Adrenal gland (tissue), 12 donors: ENCODE data around the gene ABLIM2. TPM values are rescaled to one million over a fixed set of nuclear protein-coding genes. Genes with fewer than 3 reads are reported as not detected.
A peak's percentile ranks its signal among the peaks of the same experiment; 100 is the strongest.

ENCODE experiments used
- DNase-seq, 7 donors: peaks; one replicate each; pipeline ENCODE4 v3.0.0-alpha.2; 2019 to 2020
- H3K27ac ChIP-seq, 5 donors: fragments of 200-600 bp; sonication (generic) in 4 of 5; 1 replicate in 3 of 5; 2 replicates in 2 of 5; pipeline versions ENCODE4 v1.5.1 to v1.8.0; 2016 to 2020; ENCODE audit warnings: mild to moderate bottlenecking in 1 of 5
- H3K27me3 ChIP-seq: fragments of 200-600 bp; 2 replicates; pipeline ENCODE4 v1.8.0; 2021
- H3K36me3 ChIP-seq, 2 donors: fragments of 200-600 bp; replicated peaks in 1 of 2; 1 replicate in 1 of 2; 2 replicates in 1 of 2; pipeline versions ENCODE4 v1.5.1 to v1.8.0; 2018 to 2022
- H3K4me1 ChIP-seq, 2 donors: fragments of 200-600 bp; replicated peaks in 1 of 2; 1 replicate in 1 of 2; 2 replicates in 1 of 2; pipeline versions ENCODE4 v1.5.1 to v1.8.0; 2018 to 2021
- H3K4me3 ChIP-seq, 4 donors: fragments of 200-600 bp; sonication (generic) in 3 of 4; one replicate each; pipeline ENCODE4 v1.5.1; 2016 to 2018
- H3K9me3 ChIP-seq, 3 donors: fragments of 200-600 bp; sonication (generic) in 1 of 3; replicated peaks in 1 of 3; 1 replicate in 2 of 3; 2 replicates in 1 of 3; pipeline versions ENCODE4 v1.5.1 to v1.8.0; 2016 to 2021
- POLR2A ChIP-seq, 2 donors: fragments of 450-650 bp; IDR thresholded peaks; one replicate each; pipeline ENCODE4 v1.6.1; 2017; ENCODE audit warnings: antibody characterized with exemption in 2 of 2, mild to moderate bottlenecking in 2 of 2, moderate library complexity in 1 of 2
- WGBS, 4 donors: extraction: QIAGEN DNeasy Blood & Tissue Kit in 2 of 4; methylation state at CpG; one replicate each; pipeline versions ENCODE4 v1.1.5 to v1.1.7; 2013 to 2017; 5-methylcytosine and 5-hydroxymethylcytosine counted together
- intact Hi-C, 2 donors: fragments of 100-400 bp; cut with DNase I; formaldehyde crosslinking; loops; one replicate each; pipeline versions ENCODE4 v1.14.1 to v1.15.0; 2022 to 2023
- polyA plus RNA-seq, 3 donors: library from polyadenylated mRNA; stranded (reverse); fragments of 200-250 nt in 2 of 3; fragments of 350-450 nt in 1 of 3; fragmentation: Illumina TruSeq in 1 of 3; extraction: RNeasy Lipid Tissue Mini Kit (QIAGEN cat#74804) in 1 of 3; gene quantifications; one replicate each; pipeline ENCODE4 v1.2.3, GENCODE V29; 2013 to 2014
- total RNA-seq, 9 donors: library from RNA; depleted of rRNA in 4 of 9; stranded (reverse); fragments of >200 nt in 4 of 9; fragments of 120-200 nt in 1 of 9; fragmentation: NEBNext Ultra II Directional in 1 of 9; extraction: Animal tissue kit (Norgen Biotek cat#: 25700) in 1 of 9; gene quantifications; one replicate each; pipeline versions ENCODE4 v1.1.0 to v1.2.4, GENCODE V29; 2013 to 2023
- TF ChIP-seq, protein P1 (sequence below), 6 experiments: fragments of 450-650 bp in 4 of 6; fragments of 200-600 bp in 2 of 6; sonication (generic) in 1 of 6; IDR thresholded peaks; 1 replicate in 5 of 6; 2 replicates in 1 of 6; pipeline versions ENCODE4 v1.5.1 to v1.8.0; 2016 to 2021; ENCODE audit warnings: antibody characterized with exemption in 6 of 6, mild to moderate bottlenecking in 2 of 6, moderate library complexity in 1 of 6
- donor health status: healthy with polysubstance abuse.
- donor health status: Bipolar disorder and iron deficiency.
- donor health status: DM: yes; HTN: yes; CAD: no.
- donor health status: DM: no; HTN: no; CAD: no.
- donor health status: DM: no; HTN: no; CAD: no.
- donor health status: DM: yes; HTN: yes; CAD: no.

ABLIM2 gene
- total and polyA plus RNA-seq, 12 donors: 5.8 to 31.2 (median 14.6) TPM

DNA sequence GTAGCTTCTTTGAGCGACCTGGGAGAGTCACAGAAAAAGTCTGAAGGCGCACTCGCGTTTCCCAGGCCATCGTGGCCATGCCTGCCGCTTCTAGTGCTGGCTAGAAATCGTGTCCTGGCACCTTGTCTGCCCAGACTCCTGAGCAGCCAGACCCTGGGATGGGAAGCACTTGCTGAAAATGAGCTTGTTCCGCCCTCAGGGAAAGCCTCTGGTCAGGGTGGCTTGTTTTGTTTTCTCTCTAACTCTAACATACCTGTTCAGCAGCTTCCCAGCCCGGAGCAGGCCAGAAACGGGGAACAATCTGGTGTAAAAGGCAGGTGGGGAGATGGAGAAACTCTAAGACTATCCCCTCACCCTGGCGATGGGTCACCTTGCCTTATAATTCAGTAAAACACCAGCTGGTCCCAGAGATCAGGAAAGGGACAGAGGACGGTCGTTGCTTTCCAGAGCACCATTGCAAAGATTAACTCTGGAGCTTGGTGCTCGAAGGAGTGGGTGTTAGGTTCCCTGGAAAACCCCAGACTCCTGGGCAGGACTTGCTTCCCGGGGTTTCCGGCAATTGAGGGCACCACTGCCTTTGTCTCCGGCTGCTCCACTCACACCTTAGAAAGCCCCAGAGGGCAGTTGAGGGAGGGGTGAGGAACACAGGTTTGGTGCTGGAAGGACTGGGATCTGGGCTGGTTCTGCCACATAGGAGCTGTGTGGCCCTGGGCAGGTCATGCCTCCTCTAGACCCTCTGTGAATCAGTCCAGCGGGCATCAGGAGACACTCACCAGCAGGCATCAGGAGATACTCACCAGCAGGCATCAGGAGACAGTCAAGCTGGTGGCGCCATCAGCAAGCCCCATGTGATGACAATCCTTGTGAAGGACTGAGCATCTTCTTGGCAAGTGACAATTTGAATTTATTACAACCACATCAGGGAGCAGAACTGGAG lies 36.0 kb upstream of the ABLIM2 start:
- TF ChIP-seq, protein P1, sequence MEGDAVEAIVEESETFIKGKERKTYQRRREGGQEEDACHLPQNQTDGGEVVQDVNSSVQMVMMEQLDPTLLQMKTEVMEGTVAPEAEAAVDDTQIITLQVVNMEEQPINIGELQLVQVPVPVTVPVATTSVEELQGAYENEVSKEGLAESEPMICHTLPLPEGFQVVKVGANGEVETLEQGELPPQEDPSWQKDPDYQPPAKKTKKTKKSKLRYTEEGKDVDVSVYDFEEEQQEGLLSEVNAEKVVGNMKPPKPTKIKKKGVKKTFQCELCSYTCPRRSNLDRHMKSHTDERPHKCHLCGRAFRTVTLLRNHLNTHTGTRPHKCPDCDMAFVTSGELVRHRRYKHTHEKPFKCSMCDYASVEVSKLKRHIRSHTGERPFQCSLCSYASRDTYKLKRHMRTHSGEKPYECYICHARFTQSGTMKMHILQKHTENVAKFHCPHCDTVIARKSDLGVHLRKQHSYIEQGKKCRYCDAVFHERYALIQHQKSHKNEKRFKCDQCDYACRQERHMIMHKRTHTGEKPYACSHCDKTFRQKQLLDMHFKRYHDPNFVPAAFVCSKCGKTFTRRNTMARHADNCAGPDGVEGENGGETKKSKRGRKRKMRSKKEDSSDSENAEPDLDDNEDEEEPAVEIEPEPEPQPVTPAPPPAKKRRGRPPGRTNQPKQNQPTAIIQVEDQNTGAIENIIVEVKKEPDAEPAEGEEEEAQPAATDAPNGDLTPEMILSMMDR (IDR thresholded peaks at IDR 0.05): no peak
- TF ChIP-seq POLR2A (IDR thresholded peaks at IDR 0.05): no peak
- intact Hi-C loops: no loop called here
- WGBS, 4 donors: 81 to 84% (median 83%) methylated on average over 17 to 19 of the region's 19 CpGs
- no peak overlapping the region for H3K4me3 ChIP-seq
- no peaks in the 10 kb centered on the region for H3K27me3 ChIP-seq
- H3K36me3 ChIP-seq: no peaks in the 10 kb centered on the region
- H3K4me1 ChIP-seq: peaks cover 13 to 46% of the 10 kb centered on the region in 2 donors
- no peak for DNase-seq
- no peak overlapping the region for H3K27ac ChIP-seq
- H3K9me3 ChIP-seq: no peaks in the 10 kb centered on the region

DNA sequence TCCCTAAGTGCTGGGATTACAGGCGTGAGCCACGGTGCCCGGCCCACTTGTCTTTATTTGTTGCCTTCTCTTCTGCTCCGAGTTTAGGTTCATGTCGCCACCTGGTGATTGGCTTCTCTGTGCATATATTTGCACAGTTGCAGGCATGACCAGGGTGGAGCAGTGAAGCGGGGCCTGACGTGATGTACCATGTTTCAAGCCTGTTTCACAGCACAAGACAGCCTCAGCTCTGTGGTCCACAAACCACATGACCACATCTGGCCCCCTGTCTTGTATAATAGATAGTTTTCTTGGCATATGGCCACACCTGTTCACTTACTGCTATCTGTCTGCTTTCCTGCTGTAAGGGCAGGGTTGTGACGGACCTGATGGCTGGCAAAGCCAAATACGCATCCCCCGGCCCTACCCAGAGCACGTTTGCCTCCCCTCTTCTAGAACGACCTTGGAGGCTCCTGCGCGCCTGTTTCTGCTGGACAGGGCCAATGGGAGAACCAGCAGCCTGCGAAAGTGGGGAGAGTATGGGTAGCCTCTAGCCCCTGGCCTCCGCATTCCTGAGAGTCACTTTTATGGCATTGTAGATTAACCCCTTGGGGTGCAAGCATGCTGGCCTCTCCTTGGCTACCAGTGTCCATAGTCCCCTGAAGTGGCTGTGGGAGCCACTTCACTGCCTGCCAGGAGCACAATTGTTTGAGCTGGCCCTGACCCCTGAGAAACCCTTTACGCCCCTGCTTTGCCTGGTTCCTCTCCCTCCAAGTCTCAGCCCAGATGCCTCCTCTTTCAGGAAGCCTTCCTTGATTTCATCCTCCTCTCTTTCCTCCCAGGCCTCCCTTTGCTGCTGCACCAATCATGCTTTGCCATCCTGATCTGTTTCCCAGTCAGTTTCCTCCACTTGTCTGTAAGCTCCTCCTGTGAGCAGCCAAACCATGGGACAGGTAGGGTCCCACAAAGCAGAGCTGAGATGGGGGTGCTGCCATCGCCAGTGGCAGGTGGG lies 34.4 kb upstream of the ABLIM2 start:
- H3K9me3 ChIP-seq: no peaks in the 10 kb centered on the region
- H3K4me1 ChIP-seq: peaks cover 17 to 31% of the 10 kb centered on the region in 2 donors
- H3K36me3 ChIP-seq: no peaks in the 10 kb centered on the region
- H3K27ac ChIP-seq: peak overlapping the region in 3 of 5 donors; percentile 5 to 87 (median 18)
- no peak for TF ChIP-seq POLR2A (IDR thresholded peaks at IDR 0.05)
- TF ChIP-seq, protein P1 (IDR thresholded peaks at IDR 0.05): peak in 4 of 6 experiments; percentile 24 to 36 (median 29)
- H3K4me3 ChIP-seq: no peak overlapping the region
- WGBS, 4 donors: 41 to 69% (median 49%) methylated on average over 18 of the region's 18 CpGs
- no peaks in the 10 kb centered on the region for H3K27me3 ChIP-seq
- peak in 6 of 7 donors; percentile 49 to 82 (median 54) for DNase-seq
- intact Hi-C loops: no loop called here

DNA sequence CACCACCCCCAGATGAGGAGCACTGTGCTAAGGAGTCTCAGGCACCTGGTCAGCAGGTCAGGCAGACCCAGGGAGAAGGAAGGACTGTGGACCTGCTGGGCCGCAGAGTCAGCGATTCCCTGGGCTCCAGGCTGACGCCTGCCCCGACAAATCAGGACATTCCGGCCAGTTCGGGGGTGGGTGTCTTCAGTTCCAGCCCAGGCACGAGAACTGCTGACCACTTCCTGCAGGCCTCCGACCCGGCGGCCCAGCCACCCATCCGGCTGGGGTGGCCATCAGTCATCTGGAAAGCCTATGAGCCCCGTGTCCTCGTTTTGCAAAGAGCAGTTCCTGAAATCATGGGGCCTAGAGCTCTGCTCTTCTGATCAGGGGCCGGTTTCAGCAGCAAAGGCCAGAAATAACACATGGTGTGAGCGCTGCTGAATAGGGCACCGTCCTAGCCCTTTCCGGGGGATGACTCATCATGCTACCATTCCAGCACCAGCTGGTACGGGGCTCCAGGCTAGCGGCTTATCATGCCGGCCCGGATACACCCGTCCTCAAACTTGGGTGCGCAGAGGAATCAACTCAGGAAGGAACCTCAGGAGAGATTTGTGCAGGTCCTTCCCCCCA lies 32.6 kb upstream of the ABLIM2 start:
- Histone ChIP-seq H3K27me3 (no peaks in the 10 kb centered on the region), H3K27ac (peak overlapping the region; percentile 57 to 94 (median 83)), H3K4me1 (peaks cover 17 to 30% of the 10 kb centered on the region in 2 donors), H3K9me3 (no peaks in the 10 kb centered on the region), H3K4me3 (no peak overlapping the region), H3K36me3 (no peaks in the 10 kb centered on the region)
- WGBS, 4 donors: 30 to 50% (median 42%) methylated on average over 14 to 23 of the region's 23 CpGs
- TF ChIP-seq POLR2A (IDR thresholded peaks at IDR 0.05): peak in 1 of 2 donors; percentile 12
- TF ChIP-seq, protein P1 (IDR thresholded peaks at IDR 0.05): no peak
- DNase-seq: peak; percentile 58 to 91 (median 81)
- intact Hi-C loops: no loop called here
